GM19193 (cell line): ENCODE measurements around the gene CACNG4.

Source experiments
- POLR2A ChIP-seq: IDR thresholded peaks from 4 replicates; pipeline ENCODE4 v1.6.1; 2011; ENCODE audit not compliant: insufficient read depth, insufficient read length; ENCODE audit errors: extremely low read depth

CACNG4 gene

DNA sequence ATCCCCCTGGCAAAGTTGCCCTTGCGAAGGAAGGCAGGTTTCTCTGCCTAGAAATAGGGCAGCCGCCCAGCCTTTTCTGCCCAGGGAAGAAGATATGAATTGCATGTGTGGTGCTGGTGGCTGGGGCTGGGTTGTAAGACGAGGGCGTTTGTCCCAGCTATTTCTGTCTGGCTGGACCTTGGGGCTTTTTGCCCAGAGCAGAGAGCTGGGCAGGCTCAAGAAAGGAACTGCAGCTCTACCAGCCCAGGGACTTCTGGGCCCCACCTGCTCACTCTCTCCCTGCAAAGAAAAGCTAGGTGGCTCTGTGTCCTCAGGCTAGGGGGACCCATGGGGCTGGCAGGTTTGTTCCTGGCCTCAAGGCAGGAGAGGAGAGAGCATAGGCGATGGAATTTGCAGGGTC is 80.4 kb downstream of the CACNG4 start:
- TF ChIP-seq POLR2A: no peak

- TF ChIP-seq POLR2A: no peak
Observed at GRCh38 chr17:67046398-67046797, 81.9 kb downstream of the CACNG4 start.

- no peak for TF ChIP-seq POLR2A
Observed at GRCh38 chr17:67047382-67047781, 82.9 kb downstream of the CACNG4 start.

DNA sequence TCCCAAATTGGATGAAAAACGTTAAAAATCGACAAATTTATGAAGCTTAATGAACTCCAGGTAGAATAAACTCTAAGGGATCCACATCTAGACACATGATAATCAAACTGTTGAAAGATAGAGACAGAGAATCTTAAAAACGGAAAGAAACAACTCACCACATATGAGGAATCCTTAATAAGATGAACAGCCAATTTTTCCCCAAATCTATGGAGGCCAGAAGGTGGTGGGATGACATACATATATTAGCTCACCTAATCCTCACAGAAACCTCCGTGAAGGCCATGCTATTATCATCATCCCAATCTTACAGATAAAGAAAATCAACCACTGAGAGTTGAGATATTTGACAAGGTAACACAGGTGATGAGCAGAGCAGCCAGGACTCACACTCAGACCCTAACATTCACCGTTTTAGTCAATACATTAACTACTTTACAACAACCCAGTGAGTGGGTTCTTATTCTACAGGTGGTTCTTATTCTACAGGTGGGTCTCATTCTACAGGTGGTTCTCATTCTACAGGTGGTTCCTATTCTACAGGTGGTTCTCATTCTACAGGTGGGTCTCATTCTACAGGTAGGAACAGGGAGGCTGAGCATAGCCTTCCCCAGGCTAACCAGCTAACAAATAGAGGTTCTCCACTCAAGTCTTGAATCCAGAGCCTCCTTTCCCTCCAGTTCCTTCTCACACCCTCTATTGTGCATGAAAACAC is 84.7 kb downstream of the CACNG4 start:
- TF ChIP-seq POLR2A: no peak

- no peak for TF ChIP-seq POLR2A
Observed at GRCh38 chr17:67050066-67050465, 85.6 kb downstream of the CACNG4 start.

DNA sequence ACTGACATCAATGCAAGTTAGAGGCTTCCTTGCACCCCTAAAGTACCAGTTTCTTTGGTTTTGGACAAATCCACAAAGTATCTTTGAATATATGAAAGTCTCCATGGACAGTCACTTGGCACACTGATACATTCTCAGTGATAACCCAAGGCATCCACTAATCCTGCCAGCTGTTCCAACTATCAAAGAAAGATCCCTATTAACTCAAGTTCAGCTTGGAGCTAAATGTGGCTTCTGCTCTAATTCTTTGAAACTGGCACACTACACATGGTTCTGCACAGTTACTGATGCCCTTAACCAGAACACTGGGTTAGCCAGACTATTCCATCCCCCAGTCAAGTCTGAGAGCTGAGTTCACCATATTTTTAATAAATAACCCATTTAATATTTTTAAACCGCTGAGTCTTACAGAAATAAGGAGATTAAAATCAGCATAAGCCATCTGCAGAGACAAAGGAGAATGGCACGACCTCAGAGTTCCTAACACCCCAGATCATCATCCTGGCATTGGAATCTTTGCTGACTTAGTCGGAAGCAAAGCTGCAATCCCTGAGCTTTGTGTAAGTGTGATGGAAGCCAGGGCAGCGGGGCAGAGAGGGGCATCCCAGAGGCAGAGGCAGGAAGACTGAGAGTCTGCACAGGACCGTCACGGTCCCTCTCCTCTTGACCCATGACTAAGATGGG is 86.1 kb downstream of the CACNG4 start:
- no peak for TF ChIP-seq POLR2A

GRCh38 chr17:67051155-67051538 is 86.6 kb downstream of the CACNG4 start:
- no peak for TF ChIP-seq POLR2A

DNA sequence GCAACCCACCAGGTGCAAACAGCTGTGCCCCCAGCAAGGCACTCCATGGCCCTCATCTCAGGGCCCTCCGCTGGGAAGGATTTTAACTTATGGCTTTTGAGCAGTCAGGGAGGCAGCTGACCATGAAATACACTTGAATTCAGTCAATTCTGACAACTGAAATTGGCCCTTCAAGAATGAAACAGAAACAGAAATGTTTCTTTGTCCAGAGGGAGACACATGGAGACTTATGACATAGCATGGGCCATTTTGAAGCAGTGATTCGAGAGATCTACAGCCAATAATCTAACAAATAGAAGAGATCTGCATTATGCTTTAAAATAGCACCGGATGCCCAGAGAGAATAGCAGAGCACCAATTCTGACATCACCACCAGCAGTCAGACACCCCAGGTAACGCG is 87.3 kb downstream of the CACNG4 start:
- TF ChIP-seq POLR2A: no peak

GRCh38 chr17:67052720-67053437 is 88.4 kb downstream of the CACNG4 start:
- TF ChIP-seq POLR2A: no peak

GRCh38 chr17:67053438-67054000 is 89.0 kb downstream of the CACNG4 start:
- TF ChIP-seq POLR2A: no peak

GRCh38 chr17:67054011-67054591 is 89.6 kb downstream of the CACNG4 start:
- TF ChIP-seq POLR2A: no peak

DNA sequence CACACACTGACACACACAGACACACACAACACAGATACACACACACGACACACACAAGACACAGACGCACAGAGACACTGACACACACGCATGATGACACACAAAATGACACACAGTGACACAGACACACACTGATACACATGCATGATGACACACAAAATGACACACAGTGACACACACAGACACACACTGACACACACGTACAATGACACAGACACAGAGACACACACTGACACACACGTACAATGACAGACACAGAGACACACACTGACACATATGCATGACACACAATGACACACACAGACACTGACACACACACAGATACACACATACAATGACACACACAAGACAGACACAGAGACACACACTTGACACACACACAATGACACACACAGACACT is 90.1 kb downstream of the CACNG4 start:
- no peak for TF ChIP-seq POLR2A

- TF ChIP-seq POLR2A: no peak
Observed at GRCh38 chr17:67055041-67055443, 90.5 kb downstream of the CACNG4 start.

DNA sequence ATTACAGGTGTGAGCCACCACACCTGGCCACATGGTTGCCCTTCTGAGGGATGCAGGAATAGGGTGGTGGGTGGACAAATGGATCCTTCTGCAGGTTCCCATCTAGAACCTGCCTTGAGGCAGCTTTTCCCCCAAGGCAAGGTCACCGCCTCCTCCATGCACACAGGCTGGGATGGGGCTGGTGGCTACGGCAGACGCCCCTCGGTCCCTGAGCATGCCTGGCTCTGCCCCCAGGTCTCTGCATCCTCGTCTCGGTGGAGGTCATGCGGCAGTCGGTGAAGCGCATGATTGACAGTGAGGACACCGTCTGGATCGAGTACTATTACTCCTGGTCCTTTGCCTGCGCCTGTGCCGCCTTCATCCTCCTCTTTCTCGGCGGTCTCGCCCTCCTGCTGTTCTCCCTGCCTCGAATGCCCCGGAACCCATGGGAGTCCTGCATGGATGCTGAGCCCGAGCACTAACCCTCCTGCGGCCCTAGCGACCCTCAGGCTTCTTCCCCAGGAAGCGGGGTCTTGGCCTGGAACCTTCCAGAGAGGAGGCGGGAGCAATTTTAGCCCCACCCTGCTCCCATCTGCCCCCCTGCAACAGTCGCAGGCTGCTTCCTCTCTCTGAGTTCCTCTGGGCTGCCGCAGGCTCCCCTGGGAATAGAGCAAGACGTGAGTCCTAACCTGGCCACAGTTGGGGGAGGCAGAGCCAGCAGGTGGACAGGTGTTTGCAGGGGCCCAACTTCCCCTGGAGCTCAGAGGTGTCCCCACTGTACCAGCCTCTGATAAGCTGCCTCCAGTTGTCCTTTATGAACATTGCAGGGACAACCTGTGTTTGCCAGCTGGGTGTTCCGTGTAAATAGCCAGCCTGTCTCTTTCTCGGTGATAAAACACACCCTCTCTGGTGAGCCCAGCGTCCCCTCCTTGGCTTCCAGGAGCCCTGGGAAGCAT is 91.6 kb downstream of the CACNG4 start:
- TF ChIP-seq POLR2A: no peak
